ENCODE data around the gene MYRIP. TPM values are rescaled to one million over a fixed set of nuclear protein-coding genes. Genes with fewer than 3 reads are reported as not detected.

Gene MYRIP
- total RNA-seq, 4 donors from 2014 or later: 2.4 to 9.8 (median 4.4) TPM

GRCh38 chr3:39780352-39780751, 29.1 kb upstream of the MYRIP start:
- TF ChIP-seq, protein P1, sequence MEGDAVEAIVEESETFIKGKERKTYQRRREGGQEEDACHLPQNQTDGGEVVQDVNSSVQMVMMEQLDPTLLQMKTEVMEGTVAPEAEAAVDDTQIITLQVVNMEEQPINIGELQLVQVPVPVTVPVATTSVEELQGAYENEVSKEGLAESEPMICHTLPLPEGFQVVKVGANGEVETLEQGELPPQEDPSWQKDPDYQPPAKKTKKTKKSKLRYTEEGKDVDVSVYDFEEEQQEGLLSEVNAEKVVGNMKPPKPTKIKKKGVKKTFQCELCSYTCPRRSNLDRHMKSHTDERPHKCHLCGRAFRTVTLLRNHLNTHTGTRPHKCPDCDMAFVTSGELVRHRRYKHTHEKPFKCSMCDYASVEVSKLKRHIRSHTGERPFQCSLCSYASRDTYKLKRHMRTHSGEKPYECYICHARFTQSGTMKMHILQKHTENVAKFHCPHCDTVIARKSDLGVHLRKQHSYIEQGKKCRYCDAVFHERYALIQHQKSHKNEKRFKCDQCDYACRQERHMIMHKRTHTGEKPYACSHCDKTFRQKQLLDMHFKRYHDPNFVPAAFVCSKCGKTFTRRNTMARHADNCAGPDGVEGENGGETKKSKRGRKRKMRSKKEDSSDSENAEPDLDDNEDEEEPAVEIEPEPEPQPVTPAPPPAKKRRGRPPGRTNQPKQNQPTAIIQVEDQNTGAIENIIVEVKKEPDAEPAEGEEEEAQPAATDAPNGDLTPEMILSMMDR (IDR thresholded peaks at IDR 0.05; ENCODE audit: low read depth): no peak

GRCh38 chr3:39781025-39781424, 28.4 kb upstream of the MYRIP start:
- TF ChIP-seq, protein P1 (IDR thresholded peaks at IDR 0.05; ENCODE audit: low read depth): no peak

GRCh38 chr3:39781632-39782031, 27.8 kb upstream of the MYRIP start:
- TF ChIP-seq, protein P1 (IDR thresholded peaks at IDR 0.05; ENCODE audit: low read depth): no peak

GRCh38 chr3:39783680-39784079, 25.7 kb upstream of the MYRIP start:
- TF ChIP-seq, protein P1 (IDR thresholded peaks at IDR 0.05; ENCODE audit: low read depth): no peak

GRCh38 chr3:39784922-39785321, 24.5 kb upstream of the MYRIP start:
- TF ChIP-seq, protein P1 (IDR thresholded peaks at IDR 0.05; ENCODE audit: low read depth): no peak

- TF ChIP-seq, protein P1 (IDR thresholded peaks at IDR 0.05; ENCODE audit: low read depth): no peak
Observed at GRCh38 chr3:39788128-39788883, 21.1 kb upstream of the MYRIP start.

GRCh38 chr3:39791603-39792002, 17.8 kb upstream of the MYRIP start:
- TF ChIP-seq, protein P1 (IDR thresholded peaks at IDR 0.05; ENCODE audit: low read depth): no peak
